Measurements from ENCODE around the gene PC. TPM values are rescaled to one million over a fixed set of nuclear protein-coding genes. Genes with fewer than 3 reads are reported as not detected.

The PC gene
- total and polyA plus RNA-seq, 11 donors, result 2.6 to 22.4 (median 13.1) TPM

DNA sequence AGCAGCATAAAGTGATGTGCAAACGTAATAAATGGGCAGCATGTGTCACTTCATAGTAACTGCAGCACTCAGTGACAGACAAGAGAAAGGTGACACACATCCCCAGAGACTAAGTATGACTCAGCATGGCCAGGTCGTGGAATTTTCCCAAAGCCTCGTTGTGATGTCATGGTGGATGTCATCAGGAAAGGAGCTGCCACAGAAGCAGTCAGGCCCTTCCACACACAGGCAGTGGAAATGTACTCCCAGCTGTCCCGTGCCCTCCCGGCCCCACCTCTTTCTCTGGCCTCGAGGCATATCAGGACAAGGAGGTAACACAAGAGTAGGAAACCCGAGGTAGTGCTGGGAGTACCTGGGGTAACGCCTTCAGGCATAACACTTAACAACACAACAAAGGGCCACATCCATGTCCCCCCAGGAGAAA is 8.1 kb downstream of the PC start:
- intact Hi-C loops (cut with DNase I), result no loop called here

GRCh38 chr11:66938582-66939135 is 19.5 kb downstream of the PC start:
- DNase-seq, result no peak
- intact Hi-C loops (cut with DNase I), result no loop called here
- Histone ChIP-seq H3K4me1 (no peaks in the 10 kb centered on the region), H3K36me3 (peaks cover 0 to 3% (median 0%) of the 10 kb centered on the region in 9 donors), H3K27ac (no peak overlapping the region), H3K9me3 (peaks cover 0 to 5% (median 0%) of the 10 kb centered on the region in 12 donors), H3K27me3 (no peaks in the 10 kb centered on the region), H3K4me3 (no peak overlapping the region)
- WGBS, 4 donors, result 77 to 82% (median 82%) methylated on average over 5 of the region's 5 CpGs
- TF ChIP-seq, protein P1, sequence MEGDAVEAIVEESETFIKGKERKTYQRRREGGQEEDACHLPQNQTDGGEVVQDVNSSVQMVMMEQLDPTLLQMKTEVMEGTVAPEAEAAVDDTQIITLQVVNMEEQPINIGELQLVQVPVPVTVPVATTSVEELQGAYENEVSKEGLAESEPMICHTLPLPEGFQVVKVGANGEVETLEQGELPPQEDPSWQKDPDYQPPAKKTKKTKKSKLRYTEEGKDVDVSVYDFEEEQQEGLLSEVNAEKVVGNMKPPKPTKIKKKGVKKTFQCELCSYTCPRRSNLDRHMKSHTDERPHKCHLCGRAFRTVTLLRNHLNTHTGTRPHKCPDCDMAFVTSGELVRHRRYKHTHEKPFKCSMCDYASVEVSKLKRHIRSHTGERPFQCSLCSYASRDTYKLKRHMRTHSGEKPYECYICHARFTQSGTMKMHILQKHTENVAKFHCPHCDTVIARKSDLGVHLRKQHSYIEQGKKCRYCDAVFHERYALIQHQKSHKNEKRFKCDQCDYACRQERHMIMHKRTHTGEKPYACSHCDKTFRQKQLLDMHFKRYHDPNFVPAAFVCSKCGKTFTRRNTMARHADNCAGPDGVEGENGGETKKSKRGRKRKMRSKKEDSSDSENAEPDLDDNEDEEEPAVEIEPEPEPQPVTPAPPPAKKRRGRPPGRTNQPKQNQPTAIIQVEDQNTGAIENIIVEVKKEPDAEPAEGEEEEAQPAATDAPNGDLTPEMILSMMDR (IDR thresholded peaks at IDR 0.05), result no peak
- TF ChIP-seq POLR2A (IDR thresholded peaks at IDR 0.05), result no peak
- no peak for ATAC-seq

More for the DNA sequence above, 8.1 kb downstream of the PC start:
- ATAC-seq, result peak in 3 of 4 donors; percentile 16 to 57 (median 36)
- Histone ChIP-seq H3K27ac (no peak overlapping the region), H3K4me1 (peaks cover 0 to 3% (median 0%) of the 10 kb centered on the region in 12 donors), H3K9me3 (no peaks in the 10 kb centered on the region), H3K36me3 (no peaks in the 10 kb centered on the region), H3K4me3 (no peak overlapping the region), H3K27me3 (no peaks in the 10 kb centered on the region)
- WGBS, 4 donors, result 42 to 59% (median 55%) methylated on average over 8 of the region's 8 CpGs
- TF ChIP-seq, protein P1 (IDR thresholded peaks at IDR 0.05), result no peak
- no peak for TF ChIP-seq POLR2A (IDR thresholded peaks at IDR 0.05)
- no peak for DNase-seq

DNA sequence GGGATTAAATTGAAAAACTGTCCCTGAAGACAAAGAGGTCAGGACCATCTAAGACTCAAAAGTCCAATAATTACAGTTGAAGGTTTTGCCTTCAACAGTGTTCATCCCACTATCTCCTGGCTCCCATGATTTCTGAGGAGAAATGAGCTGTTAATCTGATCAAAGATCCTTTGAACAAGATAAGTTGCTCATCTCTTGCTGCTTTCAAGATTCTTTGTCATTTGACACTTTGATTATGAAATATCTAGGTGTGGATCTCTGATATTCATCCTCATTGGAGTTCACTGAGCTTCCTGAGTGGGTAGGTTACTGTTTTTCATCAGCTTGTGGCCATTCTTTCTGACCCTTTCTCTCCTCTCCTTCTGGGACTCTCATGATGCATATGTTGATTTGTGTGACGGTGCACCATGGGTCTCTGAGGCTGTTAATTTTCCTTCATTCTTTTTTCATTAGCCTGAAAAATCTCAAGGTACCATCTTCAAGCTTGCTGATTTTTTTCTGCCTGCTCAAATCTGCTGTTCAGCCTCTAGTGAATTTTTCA is 20.9 kb downstream of the PC start:
- Histone ChIP-seq H3K4me3 (no peak overlapping the region), H3K9me3 (peaks cover 0 to 5% (median 0%) of the 10 kb centered on the region in 12 donors), H3K27ac (no peak overlapping the region), H3K4me1 (no peaks in the 10 kb centered on the region), H3K36me3 (peaks cover 0 to under 1% (median 0%) of the 10 kb centered on the region in 9 donors), H3K27me3 (no peaks in the 10 kb centered on the region)
- no peak for ATAC-seq
- no peak for DNase-seq
- no peak for TF ChIP-seq POLR2A (IDR thresholded peaks at IDR 0.05)
- TF ChIP-seq, protein P1 (IDR thresholded peaks at IDR 0.05), result no peak
- WGBS, 4 donors, result 94 to 100% (median 99%) methylated on average over 1 of the region's 1 CpG
- intact Hi-C loops (cut with DNase I), result no loop called here

DNA sequence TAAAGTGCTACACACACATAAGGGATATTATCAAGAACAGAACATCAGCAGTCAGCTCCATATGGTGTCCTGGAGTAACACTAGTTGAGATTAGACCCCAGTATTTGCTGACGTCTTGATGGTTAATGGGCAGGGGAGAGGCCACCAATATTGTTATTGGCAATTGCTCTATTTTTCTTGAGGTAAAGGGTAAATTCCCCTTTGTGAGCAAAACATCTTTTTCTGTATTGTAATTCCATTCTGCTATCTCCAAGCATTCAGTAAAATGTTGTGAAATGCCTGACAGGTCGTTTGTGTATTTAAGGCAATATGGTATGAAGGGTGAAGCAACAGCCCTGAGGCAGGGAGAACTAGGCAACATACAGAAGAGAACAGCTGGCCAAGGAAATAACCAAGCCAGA is 21.9 kb downstream of the PC start:
- Histone ChIP-seq H3K27me3 (no peaks in the 10 kb centered on the region), H3K4me3 (no peak overlapping the region), H3K27ac (no peak overlapping the region), H3K36me3 (no peaks in the 10 kb centered on the region), H3K9me3 (peaks cover 0 to 5% (median 0%) of the 10 kb centered on the region in 12 donors), H3K4me1 (no peaks in the 10 kb centered on the region)
- 68 to 83% (median 79%) methylated on average over 2 of the region's 2 CpGs for WGBS, 4 donors
- intact Hi-C loops (cut with DNase I), result no loop called here
- DNase-seq (no peak), ATAC-seq (no peak)
- no peak for TF ChIP-seq POLR2A (IDR thresholded peaks at IDR 0.05)
- TF ChIP-seq, protein P1 (IDR thresholded peaks at IDR 0.05), result no peak

Data from heart left ventricle (tissue), 16 donors.